Neural cell (in vitro differentiated cells): ENCODE results near the gene PPFIA3. TPM values are rescaled to one million over a fixed set of nuclear protein-coding genes. Genes with fewer than 3 reads are reported as not detected.

Experiments used
- H2AFZ ChIP-seq: fragments of 200-600, 300-800 bp; sonication (generic), shearing (Covaris generic); 2 replicates; pipeline ENCODE4 v1.6.0; 2014; ENCODE audit warnings: low read depth, mild to moderate bottlenecking, antibody characterized with exemption, low read length, moderate library complexity
- H3F3A ChIP-seq: fragments of 200-600 bp; shearing (Covaris generic); 2 replicates; pipeline ENCODE4 v1.6.1; 2016; ENCODE audit warnings: mild to moderate bottlenecking, moderate library complexity, mixed read lengths, antibody characterized with exemption, low read length; ENCODE audit not compliant: insufficient read depth, poor library complexity, severe bottlenecking
- H3K27ac ChIP-seq: fragments of 200-600, 300-800 bp; sonication (generic), shearing (Covaris generic); 2 replicates; pipeline ENCODE4 v1.5.1; 2014; ENCODE audit warnings: mild to moderate bottlenecking, low read length, moderate library complexity
- H3K27me3 ChIP-seq: fragments of 300-800, 200-600 bp; sonication (generic), shearing (Covaris generic); 2 replicates; pipeline ENCODE4 v1.6.0; 2014; ENCODE audit warnings: mild to moderate bottlenecking, low read depth, low read length, moderate library complexity; ENCODE audit not compliant: insufficient read depth
- H3K36me3 ChIP-seq: fragments of 300-800, 200-600 bp; sonication (generic), shearing (Covaris generic); 2 replicates; pipeline ENCODE4 v1.5.1; 2014; ENCODE audit warnings: mild to moderate bottlenecking, antibody characterized with exemption, low read length, moderate library complexity; ENCODE audit not compliant: insufficient read depth
- H3K4me2 ChIP-seq: fragments of 300-800, 200-600 bp; sonication (generic), shearing (Covaris generic); 2 replicates; pipeline ENCODE4 v1.6.0; 2014; ENCODE audit warnings: mild to moderate bottlenecking, low read length
- H3K4me3 ChIP-seq: fragments of 300-800, 200-600 bp; sonication (generic), shearing (Covaris generic); 2 replicates; pipeline ENCODE4 v1.5.1; 2014; ENCODE audit warnings: mild to moderate bottlenecking, low read length, moderate library complexity
- H3K79me2 ChIP-seq: fragments of 200-600 bp; shearing (Covaris generic); replicated peaks from 2 replicates; pipeline ENCODE4 v1.6.0; 2014; ENCODE audit warnings: mild to moderate bottlenecking, low read length, moderate library complexity; ENCODE audit not compliant: insufficient read depth
- H3K9ac ChIP-seq: fragments of 300-800, 200-600 bp; sonication (generic), shearing (Covaris generic); 2 replicates; pipeline ENCODE4 v1.6.1; 2016; ENCODE audit warnings: mild to moderate bottlenecking, low read length, mixed read lengths
- H3K9me2 ChIP-seq: fragments of 200-600 bp; shearing (Covaris generic); 2 replicates; pipeline ENCODE4 v1.6.1; 2016; ENCODE audit warnings: mild to moderate bottlenecking, low read length, mixed read lengths; ENCODE audit not compliant: insufficient read depth
- H3K9me3 ChIP-seq: fragments of 200-600, 300-800 bp; sonication (generic), shearing (Covaris generic); 2 replicates; pipeline ENCODE4 v1.6.1; 2016; ENCODE audit warnings: mild to moderate bottlenecking, mixed run types, low read length, moderate library complexity, mixed read lengths
- H4K20me1 ChIP-seq: fragments of 200-600 bp; shearing (Covaris generic); 2 replicates; pipeline ENCODE4 v1.6.1; 2016; ENCODE audit warnings: mild to moderate bottlenecking, mixed run types; ENCODE audit not compliant: insufficient read depth
- CTCF ChIP-seq: fragments of 450-650 bp; IDR thresholded peaks from 2 replicates; pipeline ENCODE4 v1.5.1; 2014; ENCODE audit warnings: antibody characterized with exemption, mild to moderate bottlenecking, moderate library complexity; ENCODE audit not compliant: poor library complexity, severe bottlenecking
- EP300 ChIP-seq: fragments of 450-650 bp; conservative IDR thresholded peaks from 2 replicates; pipeline ENCODE4 v1.6.1; 2014; ENCODE audit warnings: antibody characterized with exemption, mild to moderate bottlenecking, moderate library complexity; ENCODE audit not compliant: poor library complexity, severe bottlenecking
- EZH2 ChIP-seq: fragments of 200-600, 300-800 bp; shearing (Covaris generic), sonication (generic); IDR thresholded peaks from 2 replicates; pipeline ENCODE4 v1.6.1; 2014; ENCODE audit warnings: antibody characterized with exemption, low read length, borderline replicate concordance, mild to moderate bottlenecking; ENCODE audit not compliant: insufficient read depth, poor library complexity, severe bottlenecking
- MXI1 ChIP-seq: fragments of 450-650 bp; conservative IDR thresholded peaks from 2 replicates; pipeline ENCODE4 v1.6.1; 2014; ENCODE audit warnings: antibody characterized with exemption, mild to moderate bottlenecking; ENCODE audit not compliant: poor library complexity, severe bottlenecking
- POLR2AphosphoS5 ChIP-seq: IDR thresholded peaks from 2 replicates; pipeline ENCODE4 v1.6.1; 2012
- RAD21 ChIP-seq: fragments of 450-650 bp; conservative IDR thresholded peaks from 2 replicates; pipeline ENCODE4 v1.6.1; 2014; ENCODE audit warnings: antibody characterized with exemption, mild to moderate bottlenecking, moderate library complexity
- REST ChIP-seq: IDR thresholded peaks from 2 replicates; pipeline ENCODE4 v1.6.1; 2012; ENCODE audit warnings: borderline replicate concordance
- SMC3 ChIP-seq: fragments of 450-650 bp; conservative IDR thresholded peaks from 2 replicates; pipeline ENCODE4 v1.6.1; 2014; ENCODE audit warnings: antibody characterized with exemption, mild to moderate bottlenecking, moderate library complexity; ENCODE audit not compliant: poor library complexity
- TAF1 ChIP-seq: IDR thresholded peaks from 2 replicates; pipeline ENCODE4 v1.6.1; 2012; ENCODE audit warnings: low read depth
- polyA plus RNA-seq: library from polyadenylated mRNA; depleted of rRNA; stranded (reverse); fragments of >200 nt; gene quantifications from 2 replicates; pipeline ENCODE4 v1.2.3, GENCODE V29; 2014

The PPFIA3 gene
- polyA plus RNA-seq, 1 donor from 2014 or later, result 80.7 TPM

GRCh38 chr19:49086296-49086695 is 33.0 kb upstream of the PPFIA3 start:
- H3K27ac ChIP-seq, result peak overlapping the region; percentile 89

GRCh38 chr19:49091391-49092038 is 27.8 kb upstream of the PPFIA3 start:
- Histone ChIP-seq H3K9ac (no peak overlapping the region), H3K79me2 (peaks cover 24% of the 10 kb centered on the region), H4K20me1 (peaks cover 4% of the 10 kb centered on the region), H3K9me2 (no peaks in the 10 kb centered on the region), H3K9me3 (no peaks in the 10 kb centered on the region), H3K27ac (no peak overlapping the region), H3K27me3 (no peaks in the 10 kb centered on the region), H2AFZ (no peak overlapping the region), H3K4me2 (no peak overlapping the region), H3F3A (no peaks in the 10 kb centered on the region), H3K36me3 (peaks cover 12% of the 10 kb centered on the region), H3K4me3 (no peak overlapping the region)
- TF ChIP-seq MXI1 (no peak), EP300 (no peak), CTCF (no peak), RAD21 (no peak), EZH2 (no peak), SMC3 (no peak), POLR2AphosphoS5 (no peak), TAF1 (no peak)

More at GRCh38 chr19:49086296-49086695, 33.0 kb upstream of the PPFIA3 start:
- TF ChIP-seq TAF1 (no peak), REST (no peak), EP300 (no peak), MXI1 (no peak), RAD21 (no peak), POLR2AphosphoS5 (no peak), EZH2 (no peak), CTCF (no peak), SMC3 (no peak)
- peak overlapping the region; percentile 86 for H3K4me3 ChIP-seq
- H3K79me2 ChIP-seq, result peaks cover 35% of the 10 kb centered on the region
- peak overlapping the region; percentile 92 for H3K4me2 ChIP-seq
- peak overlapping the region; percentile 94 for H3K9ac ChIP-seq
- H2AFZ ChIP-seq, result no peak overlapping the region
- H3K27me3 ChIP-seq, result no peaks in the 10 kb centered on the region
- peaks cover 6% of the 10 kb centered on the region for H3K36me3 ChIP-seq
- no peaks in the 10 kb centered on the region for H3K9me3 ChIP-seq
- H3K9me2 ChIP-seq, result no peaks in the 10 kb centered on the region
- no peaks in the 10 kb centered on the region for H4K20me1 ChIP-seq
- no peaks in the 10 kb centered on the region for H3F3A ChIP-seq
